NCI-H345 treated with DMSO at 0.1 percent for 48 hours (cell line): ENCODE results near the gene TEKT3.
A peak's percentile ranks its signal among the peaks of the same experiment; 100 is the strongest.

Experiments used
- DNase-seq: peaks from one replicate; lab custom pipeline; 2025; ENCODE audit not compliant: unreplicated experiment; lab: John Stamatoyannopoulos, UW

The TEKT3 gene

GRCh38 chr17:15350777-15351477 lies 9.5 kb upstream of the TEKT3 start:
- no peak for DNase-seq

GRCh38 chr17:15349119-15349518 lies 7.7 kb upstream of the TEKT3 start:
- no peak for DNase-seq

DNA sequence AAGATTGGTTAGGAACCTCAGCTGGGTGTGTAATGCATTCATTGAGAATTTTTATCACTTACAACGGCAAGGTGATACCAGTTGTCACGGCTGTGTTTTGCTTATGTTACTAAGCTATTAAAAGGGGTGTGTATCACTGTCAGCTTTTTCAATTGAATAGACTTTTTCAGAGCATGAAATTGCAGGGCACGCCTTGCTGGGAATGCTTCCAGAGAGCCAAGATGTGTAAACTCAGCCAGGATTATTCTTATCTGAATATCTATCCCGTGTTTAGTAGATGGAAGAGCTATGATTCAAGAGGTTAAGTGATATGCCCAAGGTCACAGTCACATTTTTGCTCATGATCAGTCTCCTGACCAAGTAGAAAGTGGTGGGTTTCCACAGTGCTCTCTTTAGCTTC lies 6.6 kb upstream of the TEKT3 start:
- DNase-seq, result peak; percentile 55

- no peak for DNase-seq
Measured at GRCh38 chr17:15346066-15346595, 4.7 kb upstream of the TEKT3 start.

GRCh38 chr17:15343749-15344148 lies 2.4 kb upstream of the TEKT3 start:
- DNase-seq, result no peak

DNA sequence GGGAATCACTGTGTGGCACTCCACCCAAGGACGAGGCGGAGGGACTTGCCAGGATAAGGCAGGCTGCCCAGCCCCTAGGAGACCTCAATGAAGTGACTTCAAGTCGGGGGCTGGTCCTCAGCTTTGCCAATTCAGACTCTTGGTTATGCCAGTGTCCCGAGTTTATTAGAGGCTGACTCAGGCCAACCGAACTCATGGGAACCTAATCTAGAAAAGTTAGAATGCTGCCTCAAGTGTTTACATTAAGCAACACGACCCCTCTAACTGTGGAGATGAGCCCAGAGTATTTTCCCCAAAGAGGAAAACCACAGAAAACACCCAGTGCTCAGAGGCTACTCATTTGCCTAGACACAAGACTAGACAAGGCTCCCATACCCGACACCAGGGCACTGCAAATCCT lies 1.1 kb upstream of the TEKT3 start:
- DNase-seq, result no peak

GRCh38 chr17:15341966-15342365 lies 569 bp upstream of the TEKT3 start:
- no peak for DNase-seq

DNA sequence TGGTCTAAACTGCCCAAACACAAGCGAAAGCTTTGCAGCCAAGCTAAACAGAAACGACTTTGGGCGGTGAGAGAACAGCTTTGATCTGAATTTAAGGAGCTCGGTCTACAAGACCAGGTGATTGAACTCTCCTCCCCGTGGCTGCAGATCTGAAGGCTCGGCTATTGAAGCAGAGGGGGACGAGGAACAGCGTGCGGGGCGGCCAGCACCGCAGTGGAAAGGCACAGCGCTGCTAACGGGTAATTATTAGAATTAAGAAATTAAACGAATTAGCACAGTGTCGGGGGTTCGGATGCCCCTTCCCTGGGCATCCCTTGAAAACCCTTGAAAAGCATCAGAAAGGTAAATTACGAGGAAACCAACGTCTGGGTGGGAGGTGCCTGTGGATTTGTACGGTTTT lies 431 bp downstream of the TEKT3 start:
- DNase-seq, result no peak

DNA sequence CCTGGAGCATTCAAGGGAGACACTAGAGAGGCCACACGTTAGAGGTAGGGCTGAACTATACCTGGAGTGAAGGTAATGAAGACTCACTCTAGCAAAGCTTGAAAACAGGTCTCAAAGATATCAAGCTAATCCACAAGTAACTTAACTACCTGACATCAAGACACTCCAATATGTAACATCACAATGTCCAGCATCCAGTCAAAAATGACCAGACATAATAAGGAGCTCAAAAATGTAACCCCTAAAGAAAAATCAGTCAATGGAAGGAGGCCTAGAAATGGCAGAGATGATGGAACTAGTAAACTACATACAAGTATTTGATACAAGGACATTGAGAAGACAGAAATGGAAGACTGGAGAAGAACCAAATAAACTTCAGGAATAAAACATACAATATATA lies 6.0 kb downstream of the TEKT3 start:
- no peak for DNase-seq

- DNase-seq, result no peak
Measured at GRCh38 chr17:15334266-15334665, 7.1 kb downstream of the TEKT3 start.

DNA sequence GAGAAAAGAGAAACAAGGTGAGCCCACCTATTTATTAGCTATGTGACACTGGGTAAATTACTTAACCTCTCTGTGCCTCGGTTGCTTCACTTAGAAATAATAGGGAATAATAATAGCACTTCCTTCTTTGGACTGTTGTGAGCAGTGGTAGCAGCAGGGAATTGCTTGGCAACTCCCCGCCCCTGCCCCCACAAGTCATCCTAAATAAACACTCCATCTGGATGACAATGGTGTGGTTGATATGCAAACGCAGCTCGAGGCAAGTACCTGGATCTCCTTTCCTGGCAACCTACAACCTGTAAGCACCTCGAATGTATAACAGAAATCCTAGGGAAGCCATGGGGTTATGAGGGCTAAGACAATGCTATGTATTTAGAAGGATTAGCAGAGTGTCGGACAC lies 9.1 kb downstream of the TEKT3 start:
- DNase-seq, result no peak

- DNase-seq, result no peak
Measured at GRCh38 chr17:15323131-15323530, 18.3 kb downstream of the TEKT3 start.

- DNase-seq, result no peak
Measured at GRCh38 chr17:15321556-15322251, 19.7 kb downstream of the TEKT3 start.

GRCh38 chr17:15319452-15320010 lies 21.9 kb downstream of the TEKT3 start:
- DNase-seq, result no peak

GRCh38 chr17:15311996-15312395 lies 29.4 kb downstream of the TEKT3 start:
- DNase-seq, result no peak

GRCh38 chr17:15309793-15310192 lies 31.6 kb downstream of the TEKT3 start:
- DNase-seq, result no peak

DNA sequence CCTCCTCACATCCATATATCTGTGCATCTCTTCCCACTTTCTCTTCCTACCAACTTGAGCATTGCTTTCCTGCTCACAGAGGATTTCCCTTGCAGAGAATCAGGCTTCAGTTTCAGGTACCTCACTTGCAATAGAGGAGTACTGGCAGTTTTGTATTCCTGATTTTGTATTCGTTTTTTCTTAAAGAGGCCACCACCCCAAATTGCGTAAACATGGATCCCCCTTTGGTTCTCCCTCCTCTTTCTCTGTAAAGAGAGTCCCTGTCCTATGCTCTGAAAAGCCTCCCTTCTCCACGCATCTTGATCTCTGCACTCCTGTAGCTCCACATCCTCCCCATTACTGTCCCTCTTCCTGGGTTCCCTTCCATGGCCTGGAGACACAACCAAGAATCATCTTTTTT lies 32.2 kb downstream of the TEKT3 start:
- DNase-seq, result no peak

DNA sequence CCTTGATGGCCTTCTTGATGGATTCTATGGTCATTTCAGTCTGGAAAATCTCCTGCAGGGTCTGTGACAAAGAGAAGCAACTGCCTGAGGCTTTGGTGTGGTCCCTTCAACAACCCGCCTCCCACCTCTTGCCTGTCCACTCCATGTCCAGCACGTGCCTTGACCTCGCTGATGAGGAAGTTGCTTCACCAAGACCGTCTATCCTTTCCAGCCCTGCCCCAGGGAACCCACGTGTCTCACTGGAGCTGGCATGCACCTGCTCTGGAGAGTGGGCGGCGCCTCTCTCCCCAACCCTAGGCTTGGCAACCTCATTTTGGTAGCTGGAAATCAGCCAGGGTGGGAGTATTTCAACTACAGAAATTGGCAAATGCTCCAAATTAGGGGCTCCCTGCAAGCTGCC lies 32.6 kb downstream of the TEKT3 start:
- no peak for DNase-seq

DNA sequence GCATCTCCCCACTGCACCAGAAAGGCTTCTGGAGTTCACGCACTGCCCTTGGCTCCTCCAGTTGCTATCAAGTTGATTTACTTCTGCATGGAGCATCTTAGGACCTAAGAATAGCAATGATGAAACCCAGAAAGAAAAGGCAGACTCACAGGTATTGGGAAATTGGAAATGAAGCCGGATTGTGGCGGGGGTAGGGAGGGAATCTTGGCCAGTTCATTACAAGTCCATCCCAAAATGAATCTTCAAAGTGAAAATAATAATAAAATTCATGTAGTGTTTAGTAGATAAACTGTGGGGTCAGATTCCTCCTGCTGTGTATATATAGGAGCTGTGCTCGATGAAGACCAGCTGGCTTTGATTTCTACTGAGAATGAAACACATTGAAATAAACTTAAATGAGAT lies 33.7 kb downstream of the TEKT3 start:
- no peak for DNase-seq

- no peak for DNase-seq
Measured at GRCh38 chr17:15303851-15304250, 37.5 kb downstream of the TEKT3 start.

- DNase-seq, result no peak
Measured at GRCh38 chr17:15303268-15303667, 38.1 kb downstream of the TEKT3 start.

DNA sequence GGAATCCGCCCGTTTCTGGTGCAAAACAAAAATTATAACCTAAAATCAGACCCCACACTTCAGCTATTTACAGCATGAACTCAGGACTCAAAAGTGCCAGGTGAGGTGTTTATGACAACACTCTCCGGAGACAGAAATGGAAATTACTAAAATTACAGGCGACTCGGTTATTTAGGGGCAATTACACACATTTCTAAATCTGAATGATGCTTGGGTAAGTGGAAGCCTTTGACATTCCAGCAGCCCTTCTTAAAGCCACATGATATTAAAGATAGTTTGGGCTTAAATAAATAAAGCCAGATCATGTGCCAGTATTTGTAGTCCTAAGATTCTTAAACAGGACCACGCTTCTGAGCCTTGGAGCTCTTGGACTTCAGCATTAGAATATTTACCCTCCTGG lies 39.6 kb downstream of the TEKT3 start:
- DNase-seq, result no peak
